ENCODE results near the gene KLHL14. TPM values are rescaled to one million over a fixed set of nuclear protein-coding genes. Genes with fewer than 3 reads are reported as not detected.

Gene KLHL14
- total and polyA plus RNA-seq, 10 of the 15 experiments (the other 5 are each of a cell fraction or from before 2014, with no cell fraction given): 0.03 to 0.05 TPM; not detected in 8

- DNase-seq (ENCODE audit: low read depth, low spot score): no peak
- Histone ChIP-seq H3K4me3 (no peak overlapping the region), H3K27me3 (replicated peaks in 1 of 2; ENCODE audit: control insufficient read depth in 2 of 2, insufficient read depth in 2 of 2, low read length in 1 of 2) (no peaks in the 10 kb centered on the region), H4K20me1 (ENCODE audit: control insufficient read depth, insufficient read depth) (no peaks in the 10 kb centered on the region), H3K9ac (ENCODE audit: control insufficient read depth, insufficient read depth, low read length) (no peak overlapping the region), H3K27ac (ENCODE audit: control insufficient read depth, insufficient read depth) (no peak overlapping the region), H3K4me2 (ENCODE audit: control insufficient read depth, insufficient read depth) (no peak overlapping the region), H3K9me3 (replicated peaks; ENCODE audit: control insufficient read depth, insufficient read depth, low read length) (no peaks in the 10 kb centered on the region), H2AFZ (ENCODE audit: control insufficient read depth, low read depth, low read length) (no peak overlapping the region), H3K36me3 (ENCODE audit: control insufficient read depth in 2 of 2, insufficient read depth in 2 of 2, low read length in 1 of 2) (no peaks in the 10 kb centered on the region), H3K79me2 (ENCODE audit: control insufficient read depth, insufficient read depth, low read length) (no peaks in the 10 kb centered on the region), H3K4me1 (ENCODE audit: control insufficient read depth, insufficient read depth, low read length) (no peaks in the 10 kb centered on the region)
- FAIRE-seq: no peak
- WGBS (ENCODE audit: insufficient coverage, insufficient replicate concordance, low lambda C conversion rate, missing lambda C conversion rate): 21% methylated on average over 3 of the region's 3 CpGs
- ChIA-PET RAD21 (ENCODE audit: unreplicated experiment) (no interaction called here), SMC1A (ENCODE audit: uncharacterized antibody, unreplicated experiment) (no interaction called here), POLR2A (no interaction called here), CTCF (interaction anchor here (1.0 kb wide), 1 partner anchor 35 kb away, joined by 3 read pairs; no protein-coding TSS in a partner anchor)
- intact Hi-C loops (cut with micrococcal nuclease; ENCODE audit: unreplicated experiment) (no loop called here), in situ Hi-C loops (cut with MboI) (no loop called here)
- TF ChIP-seq HDGF (IDR thresholded peaks at IDR 0.05): no peak
- TF ChIP-seq BCL3 (IDR thresholded peaks at IDR 0.05; ENCODE audit: borderline replicate concordance, insufficient read depth, low read depth, low read length, poor library complexity, severe bottlenecking): no peak
- no peak for TF ChIP-seq HCFC1 (IDR thresholded peaks at IDR 0.05; ENCODE audit: low read length)
- no peak for TF ChIP-seq IRF3 (IDR thresholded peaks at IDR 0.05)
- no peak for TF ChIP-seq SUZ12 (IDR thresholded peaks at IDR 0.05; ENCODE audit: unreplicated experiment)
- TF ChIP-seq SUPT20H (IDR thresholded peaks at IDR 0.05; ENCODE audit: borderline replicate concordance, control insufficient read depth, low read depth, low read length): no peak
- TF ChIP-seq CBFB (IDR thresholded peaks at IDR 0.05; ENCODE audit: low read depth): no peak
- no TSS peak for BruUV-seq (replicated peaks)
- ATAC-seq: no peak
These were observed 22.5 kb downstream of the KLHL14 start for GRCh38 chr18:32750328-32750727.

Measured in GM12878 (cell line).